ENCODE data around the gene SHISA6.

Gene SHISA6

DNA sequence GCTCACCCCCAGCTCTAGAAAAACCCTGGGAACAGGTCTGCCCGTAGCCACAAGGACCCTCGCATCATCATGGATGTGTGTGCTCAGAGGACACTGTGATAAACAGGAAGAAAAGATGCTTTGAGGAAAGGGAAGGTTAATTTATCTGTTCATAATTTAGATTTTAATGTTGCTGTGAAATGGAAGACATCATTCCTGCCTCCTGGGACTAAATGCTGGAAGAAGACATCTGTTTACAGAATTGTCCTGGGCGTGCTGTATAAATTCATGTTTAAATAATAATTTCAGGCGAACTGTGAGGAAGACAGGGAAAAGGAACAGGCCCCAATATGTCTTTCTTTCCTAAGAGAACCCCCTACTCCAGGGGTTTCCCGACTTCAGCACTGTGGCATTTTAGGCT lies 112.6 kb downstream of the SHISA6 start:
- no peak for DNase-seq (ENCODE audit: low read depth)

DNA sequence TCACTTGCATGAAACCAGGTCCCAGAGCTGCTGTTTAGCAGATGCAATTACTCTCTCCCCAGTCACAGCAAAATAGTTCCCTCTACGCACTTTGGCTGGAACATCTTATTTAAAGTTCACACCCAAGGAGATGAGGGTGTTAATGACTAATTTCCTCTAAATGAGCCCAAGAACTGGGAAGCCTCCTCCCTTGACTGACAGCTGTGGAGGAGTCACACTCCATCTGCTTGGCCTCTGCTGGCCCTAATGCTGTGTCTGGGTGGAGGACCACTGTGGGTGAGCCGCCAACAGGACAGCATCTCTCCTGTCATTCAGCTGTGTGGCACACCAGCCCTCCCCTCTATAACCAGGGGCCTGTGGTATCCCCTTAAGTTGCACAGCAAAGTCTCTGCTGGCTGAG lies 115.4 kb downstream of the SHISA6 start:
- DNase-seq (ENCODE audit: low read depth): no peak

DNA sequence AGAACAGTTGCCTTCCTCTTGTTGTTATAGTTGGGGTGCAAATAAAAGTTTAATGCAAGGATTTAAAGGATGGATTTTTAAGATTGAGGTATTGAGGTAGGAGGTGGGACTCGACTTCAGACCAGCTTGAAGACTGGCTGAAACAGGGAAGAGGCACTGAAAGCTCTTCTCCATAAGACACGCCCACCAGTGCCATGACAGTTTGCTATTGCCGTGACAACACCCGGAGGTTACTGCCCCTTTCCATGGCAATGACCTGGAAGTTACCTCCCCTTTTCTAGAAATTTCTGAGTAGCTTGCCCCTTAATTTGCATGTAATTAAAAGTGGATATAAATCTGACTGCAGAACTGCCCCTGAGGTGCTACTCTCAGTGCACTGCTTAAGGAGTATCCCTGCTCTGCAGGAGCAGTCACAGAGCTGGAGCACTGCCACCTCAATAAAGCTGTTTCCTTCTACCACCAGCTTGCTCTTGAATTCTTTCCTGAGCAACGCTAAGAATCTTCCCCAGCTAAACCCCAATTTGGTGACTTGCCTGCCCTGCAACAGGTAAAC lies 122.6 kb downstream of the SHISA6 start:
- no peak for DNase-seq (ENCODE audit: low read depth)

DNA sequence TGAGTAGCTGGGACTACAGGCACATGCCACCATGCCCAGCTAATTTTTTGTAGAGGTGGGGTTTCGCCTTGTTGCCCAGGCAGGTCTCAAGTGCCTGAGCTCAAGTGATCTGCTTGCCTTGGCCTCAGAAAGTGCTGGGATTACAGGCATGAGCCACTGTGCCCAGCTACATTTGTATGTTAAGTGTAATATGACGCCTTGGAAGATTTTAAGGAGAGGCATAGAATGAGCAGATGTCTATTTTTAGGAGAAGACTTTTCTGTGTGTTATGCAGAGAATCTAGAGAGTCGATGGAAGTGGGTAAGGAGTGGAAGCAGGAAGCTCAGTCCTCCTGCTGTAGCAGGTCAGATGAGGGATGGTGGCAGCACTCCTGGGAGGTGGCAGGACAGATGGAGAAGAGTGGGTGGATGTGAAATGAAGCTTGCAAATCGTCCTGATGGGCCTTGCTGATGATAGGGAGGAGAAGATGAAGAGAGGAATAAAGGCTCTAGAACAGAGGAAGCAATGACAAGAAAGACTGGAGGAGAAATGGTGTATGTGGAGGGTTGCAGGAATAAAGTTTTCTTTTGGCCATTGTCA lies 125.3 kb downstream of the SHISA6 start:
- no peak for DNase-seq (ENCODE audit: low read depth)

DNA sequence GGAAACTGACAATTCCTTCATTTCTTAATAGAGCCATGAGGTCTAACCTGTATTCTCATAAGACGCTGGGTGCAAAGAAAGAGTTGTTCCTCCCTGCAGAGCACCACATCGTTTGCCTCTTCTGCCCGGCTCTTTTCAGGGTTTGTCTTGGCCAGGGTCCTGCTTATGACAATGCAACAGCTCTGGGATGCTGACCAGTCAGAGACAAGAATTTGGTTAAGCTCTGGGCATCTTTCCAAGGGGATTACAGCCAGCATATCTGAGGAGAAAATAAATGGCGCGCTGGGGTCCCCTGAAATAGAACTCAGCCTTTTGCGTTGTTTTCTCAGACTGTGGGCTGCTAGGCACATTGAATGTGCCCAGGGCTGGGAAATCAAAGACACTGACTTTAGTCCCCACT lies 128.6 kb downstream of the SHISA6 start:
- DNase-seq (ENCODE audit: low read depth): no peak

DNA sequence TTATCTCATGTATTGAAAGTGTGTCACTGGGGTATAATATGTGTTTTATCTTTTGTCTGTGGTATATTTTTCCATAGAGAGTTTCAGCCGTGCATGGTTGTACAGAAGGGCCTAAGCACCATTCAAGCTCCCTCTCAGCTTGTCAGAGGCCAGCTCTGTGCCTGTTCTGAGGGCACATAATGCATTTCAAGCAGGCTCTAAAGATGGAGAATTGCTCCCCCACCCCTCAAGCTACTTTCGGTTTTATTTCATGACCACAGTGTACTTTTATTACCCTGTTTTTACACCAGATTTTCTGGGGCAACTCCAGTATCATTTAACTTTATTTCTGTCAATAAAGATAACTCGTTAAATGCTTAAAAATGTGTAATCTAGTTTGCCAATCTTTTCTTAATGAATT lies 131.7 kb downstream of the SHISA6 start:
- no peak for DNase-seq (ENCODE audit: low read depth)

DNA sequence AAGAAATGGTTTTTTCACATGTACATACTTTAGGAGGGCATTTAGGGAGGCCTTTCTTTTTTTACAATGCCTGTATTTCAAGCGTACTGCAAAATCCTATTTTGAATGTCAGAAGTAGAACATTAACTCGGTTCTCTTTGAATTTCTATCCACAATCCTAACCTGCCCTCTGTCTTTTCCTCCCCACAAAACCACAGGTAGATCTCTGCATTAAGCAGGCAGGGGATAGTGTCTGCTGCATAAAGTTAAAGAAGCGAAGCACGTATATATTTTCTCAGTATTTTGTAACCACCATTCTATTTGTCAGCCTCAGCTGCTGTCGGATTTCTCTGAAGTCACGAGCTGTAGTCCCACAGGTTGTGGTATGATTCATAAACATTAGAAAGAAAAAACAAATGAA lies 137.5 kb downstream of the SHISA6 start:
- DNase-seq (ENCODE audit: low read depth): no peak

DNA sequence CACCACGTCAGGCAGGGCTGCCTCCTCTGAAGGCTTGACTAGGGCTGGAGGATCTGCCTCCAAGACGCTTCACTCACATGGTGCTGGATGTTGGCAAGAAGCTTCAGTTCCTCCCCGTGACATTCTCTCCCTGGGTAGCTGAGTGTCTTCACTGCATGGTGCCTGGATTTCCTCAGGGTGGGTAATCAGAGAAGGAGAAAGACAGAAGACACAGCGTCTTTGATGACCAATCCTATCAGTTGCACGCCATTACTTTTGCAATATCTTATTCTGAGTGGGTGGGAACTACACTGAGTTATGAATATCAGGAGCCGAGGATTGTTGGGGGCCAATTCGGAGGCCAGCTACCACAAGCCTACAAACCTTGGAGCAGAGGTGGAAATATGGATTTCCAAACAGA lies 139.7 kb downstream of the SHISA6 start:
- DNase-seq (ENCODE audit: low read depth): no peak

DNA sequence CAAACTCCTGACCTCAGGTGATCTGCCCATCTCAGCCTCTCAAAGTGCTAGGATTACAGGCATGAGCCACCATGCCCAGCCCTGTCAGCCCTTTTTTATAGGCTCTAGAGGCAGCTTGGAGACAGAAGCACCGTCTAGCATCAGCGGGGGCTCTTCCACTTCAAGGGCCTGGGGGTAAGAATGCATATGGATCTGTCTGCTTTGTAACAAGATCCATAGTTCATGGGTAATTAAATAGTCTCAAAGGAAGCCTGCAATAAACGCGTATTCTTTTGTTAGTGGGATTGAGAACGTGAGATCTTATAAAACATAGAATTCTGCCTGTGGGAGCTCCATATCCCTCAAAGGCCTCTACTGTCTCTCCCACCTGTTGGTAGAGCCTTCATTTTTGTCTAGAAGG lies 142.1 kb downstream of the SHISA6 start:
- DNase-seq (ENCODE audit: low read depth): no peak

DNA sequence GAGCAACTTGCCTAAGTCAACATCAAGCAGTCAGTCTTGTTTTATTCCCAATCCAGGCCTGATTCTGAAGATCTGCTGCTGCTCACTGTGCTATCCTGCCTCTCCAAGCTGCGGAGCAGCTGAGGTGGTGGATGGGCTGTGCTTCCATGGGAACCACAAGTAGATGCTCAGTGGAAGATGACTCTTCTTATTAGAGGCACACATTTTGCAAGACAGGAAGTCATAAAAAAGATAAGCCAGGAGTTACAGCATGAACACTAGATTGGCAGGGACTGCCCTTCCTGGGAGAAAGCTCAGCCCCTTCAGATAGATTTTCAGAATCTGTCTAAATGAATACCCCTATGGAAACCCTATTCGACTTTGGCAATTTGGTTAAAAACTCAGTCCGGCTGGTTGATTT lies 143.1 kb downstream of the SHISA6 start:
- DNase-seq (ENCODE audit: low read depth): no peak

DNA sequence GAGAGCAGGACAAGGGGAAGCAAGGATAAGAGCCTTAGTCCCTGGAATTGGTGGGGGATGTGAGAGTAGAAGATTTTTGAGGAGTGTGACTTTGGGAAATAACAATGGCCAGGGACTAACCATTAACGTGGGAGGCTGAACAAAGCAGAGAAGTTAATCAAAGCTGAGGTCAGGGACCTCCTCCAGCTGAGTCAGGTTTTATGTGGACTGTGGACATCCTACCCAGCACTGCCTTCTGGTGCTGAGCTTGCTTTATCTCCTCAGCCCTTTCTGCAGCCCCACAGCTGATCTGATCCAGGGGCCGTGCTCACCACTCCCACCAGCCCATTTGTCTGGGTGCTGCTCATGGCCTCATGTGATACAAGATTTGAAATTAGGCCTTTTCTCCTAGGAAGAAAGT lies 146.6 kb downstream of the SHISA6 start:
- DNase-seq (ENCODE audit: low read depth): no peak

DNA sequence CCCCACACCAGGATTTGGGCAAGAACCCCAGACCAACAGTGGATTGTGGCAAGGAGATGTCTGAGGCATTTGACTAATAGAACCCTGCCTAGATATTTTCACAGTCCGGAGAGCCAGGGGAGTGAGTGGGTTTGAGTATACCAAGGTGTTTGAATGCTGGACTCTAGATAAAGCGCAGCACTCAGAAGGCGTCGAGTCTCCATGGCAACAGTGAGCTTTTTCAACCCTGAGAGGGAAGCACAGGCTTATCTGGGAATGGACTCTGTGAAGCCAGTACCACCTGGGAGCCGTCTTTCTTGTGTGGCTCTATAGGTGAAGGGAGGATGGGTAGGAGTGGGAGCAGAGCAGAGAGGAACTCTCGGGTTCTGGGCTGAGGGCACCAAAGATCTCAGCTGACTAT lies 147.0 kb downstream of the SHISA6 start:
- no peak for DNase-seq (ENCODE audit: low read depth)

DNA sequence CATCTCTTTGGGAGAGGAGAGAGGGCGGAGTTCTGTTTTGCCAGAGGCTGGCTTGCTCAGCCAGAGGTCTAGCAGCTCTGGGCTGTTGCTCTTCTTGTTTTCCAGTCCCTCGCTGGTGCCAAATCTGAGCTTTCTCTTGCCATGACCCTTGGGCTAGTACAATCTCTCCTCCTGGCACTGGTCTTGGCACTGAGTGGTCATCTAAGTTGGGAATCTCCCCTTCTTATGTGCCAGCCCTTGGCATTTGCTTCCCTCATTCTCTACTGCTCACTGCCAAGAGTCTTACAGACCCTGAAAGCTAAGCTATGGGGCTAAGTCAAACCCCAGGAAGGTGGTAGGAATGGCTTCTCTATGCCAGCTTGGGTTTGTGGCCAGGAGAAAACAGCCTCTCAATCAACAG lies 148.6 kb downstream of the SHISA6 start:
- DNase-seq (ENCODE audit: low read depth): no peak

DNA sequence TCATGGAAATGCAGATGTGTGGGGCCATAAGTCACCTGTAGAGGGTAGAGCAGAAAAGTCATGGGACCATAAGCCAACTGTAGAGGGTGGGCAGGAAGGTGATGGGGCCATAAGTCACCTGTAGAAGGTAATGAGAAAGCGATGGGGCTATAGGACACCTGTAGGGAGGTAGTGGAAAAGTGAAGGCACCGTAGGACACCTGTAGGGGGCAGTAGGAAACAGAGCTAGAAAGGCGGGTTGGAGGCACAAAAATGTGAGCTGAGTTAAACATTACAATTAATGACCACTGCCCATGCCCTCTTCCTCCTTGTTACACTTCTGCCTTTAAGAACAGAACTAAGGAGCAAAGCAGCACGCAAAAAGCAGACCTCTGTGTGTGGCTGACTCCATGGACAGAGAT lies 150.1 kb downstream of the SHISA6 start:
- no peak for DNase-seq (ENCODE audit: low read depth)

DNA sequence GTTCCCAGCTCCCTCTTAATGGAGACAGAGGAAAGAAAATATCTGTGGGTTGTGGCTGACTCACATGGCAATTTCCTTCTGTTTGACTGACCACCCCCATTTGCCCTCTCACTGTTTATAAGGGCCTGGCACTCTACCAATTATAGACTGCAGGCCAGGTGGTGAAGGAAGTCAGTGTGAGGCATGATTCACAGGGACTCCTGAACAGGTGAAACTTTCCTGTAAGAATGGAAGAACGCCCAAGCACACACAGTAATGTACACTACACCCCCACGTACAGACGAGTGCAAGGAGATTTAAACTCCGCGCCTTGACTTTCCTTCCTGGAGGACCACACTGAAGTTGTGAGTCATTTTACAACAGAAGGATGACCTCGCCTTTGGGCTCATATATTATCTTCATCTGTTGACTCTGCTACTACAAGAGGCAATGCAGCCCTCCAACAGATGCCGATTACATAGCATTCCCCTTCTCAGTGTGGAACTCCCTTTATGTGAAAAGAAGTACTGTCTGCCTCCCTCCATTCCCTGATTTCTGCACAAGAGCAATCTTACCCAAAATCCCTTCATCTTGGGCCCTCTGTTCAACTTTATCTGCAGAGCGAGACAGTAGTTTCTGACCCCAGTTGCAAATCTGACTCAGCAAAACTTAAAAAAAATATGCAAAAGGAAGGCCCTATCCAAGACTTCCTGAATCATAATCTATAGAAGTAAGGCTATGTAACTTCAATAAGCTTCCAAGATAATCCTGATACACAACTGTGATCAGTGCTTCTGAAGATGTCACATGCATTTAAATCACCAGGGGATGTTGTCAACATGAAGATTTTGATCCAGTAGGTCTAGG lies 163.6 kb downstream of the SHISA6 start:
- no peak for DNase-seq (ENCODE audit: low read depth)

DNA sequence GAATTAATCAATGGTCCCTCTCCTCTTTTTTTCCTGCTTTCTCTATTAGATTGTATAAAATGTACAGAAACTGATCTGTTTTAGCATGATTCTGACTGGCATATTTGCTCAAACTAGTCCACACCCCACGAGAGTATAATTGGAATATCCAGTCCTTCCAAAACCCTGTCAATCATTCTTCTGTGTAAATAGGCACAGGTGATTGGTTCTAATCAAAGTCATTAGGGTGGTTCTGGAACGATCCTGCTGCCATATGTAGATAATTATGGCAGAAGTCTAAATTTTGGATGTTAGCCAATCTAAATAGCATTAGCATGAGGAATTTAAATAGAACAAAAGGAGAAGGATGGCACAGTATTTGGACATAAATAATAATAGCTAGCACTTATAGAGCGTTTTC lies 165.7 kb downstream of the SHISA6 start:
- no peak for DNase-seq (ENCODE audit: low read depth)

DNA sequence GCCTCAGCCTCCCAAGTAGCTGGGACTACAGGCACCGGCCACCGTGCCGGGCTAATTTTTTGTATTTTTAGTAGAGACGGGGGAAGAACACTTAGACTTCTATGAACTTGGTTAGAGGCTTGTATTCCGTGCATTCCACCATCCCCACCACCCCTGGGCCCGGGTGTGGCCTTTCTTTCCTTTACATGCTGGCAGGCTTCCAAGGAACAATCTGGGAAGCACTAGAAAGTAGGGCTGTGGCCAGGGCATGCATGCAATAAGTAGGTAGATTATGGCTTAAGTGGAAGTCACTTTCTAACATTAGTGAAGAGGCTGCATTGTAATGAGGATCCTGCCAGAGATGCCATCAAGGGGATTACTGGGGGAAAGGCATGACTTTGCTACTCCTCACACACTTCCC lies 171.6 kb downstream of the SHISA6 start:
- no peak for DNase-seq (ENCODE audit: low read depth)

DNA sequence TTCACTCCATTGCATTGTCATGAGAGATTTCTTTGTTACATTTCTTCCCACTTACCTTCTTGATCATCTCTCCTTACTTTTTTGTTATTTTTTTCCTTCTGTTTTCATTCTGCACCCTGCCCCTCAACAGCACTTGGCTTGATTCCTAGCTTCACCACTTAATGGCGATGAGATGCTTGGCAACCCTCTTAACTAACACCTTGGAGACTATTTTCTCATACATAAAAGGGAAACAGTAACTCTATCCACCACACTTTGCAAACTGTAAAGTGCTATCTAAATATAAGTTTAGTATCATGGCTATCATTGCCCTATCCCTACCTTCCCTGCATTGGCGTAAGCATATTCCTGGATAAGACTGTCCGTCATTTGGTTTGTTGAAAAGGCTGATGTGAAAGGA lies 177.3 kb downstream of the SHISA6 start:
- DNase-seq (ENCODE audit: low read depth): no peak

DNA sequence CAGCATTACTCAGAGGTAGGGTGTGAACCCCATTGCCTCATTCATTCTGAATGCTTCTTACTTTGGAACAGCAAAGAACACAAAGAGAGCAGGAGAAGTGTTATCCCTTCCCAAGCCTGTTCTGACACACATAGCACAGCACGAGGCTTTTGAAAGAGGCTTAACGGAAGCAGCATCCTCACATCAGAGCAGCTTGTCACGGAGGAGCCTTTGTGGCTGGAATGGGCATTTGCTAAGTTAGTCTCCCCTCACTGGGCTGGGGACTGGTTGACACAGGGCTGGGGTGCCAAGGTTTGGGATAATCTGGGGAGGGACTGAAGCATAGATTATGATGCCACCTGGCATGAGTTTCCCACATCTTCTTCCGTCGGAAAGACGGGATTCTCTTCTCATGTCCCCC lies 189.7 kb downstream of the SHISA6 start:
- DNase-seq (ENCODE audit: low read depth): no peak

DNA sequence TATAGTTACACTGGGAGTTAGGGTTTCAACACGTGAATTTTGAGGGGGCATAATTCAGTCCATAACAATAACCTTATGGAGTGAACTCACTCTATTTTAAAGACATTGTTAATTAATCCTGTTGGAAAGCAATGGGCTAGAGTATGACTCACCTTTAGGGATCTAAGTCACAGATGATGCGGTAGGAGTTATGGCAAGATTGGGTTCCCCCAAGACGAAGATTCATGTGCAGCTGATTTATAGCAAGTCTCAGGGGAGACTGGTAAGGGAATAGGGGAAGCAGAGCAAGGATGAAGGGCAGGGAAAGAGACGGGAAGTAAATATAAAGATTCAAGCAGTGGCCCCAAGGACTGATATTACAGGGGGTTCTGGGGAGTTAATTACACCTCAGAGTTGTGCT lies 197.7 kb downstream of the SHISA6 start:
- DNase-seq (ENCODE audit: low read depth): no peak

DNA sequence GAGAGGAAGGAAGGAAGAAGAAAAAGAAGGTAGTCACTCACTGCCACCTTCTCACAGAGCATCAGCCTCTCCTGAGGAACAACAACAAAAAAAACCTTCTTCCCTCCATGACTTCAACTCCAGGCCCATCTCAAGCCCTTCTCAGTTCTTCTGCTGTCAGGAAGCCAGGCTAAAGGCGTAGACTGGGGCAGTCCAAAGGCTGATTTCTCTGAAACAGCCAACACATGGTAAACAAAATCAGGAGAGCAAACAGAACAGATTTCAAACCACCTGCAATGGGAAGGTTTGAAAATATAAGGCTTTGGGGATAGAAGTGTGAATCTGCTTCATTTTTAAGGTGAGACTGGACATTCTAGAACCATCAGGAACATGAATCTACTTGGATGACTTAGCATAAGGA lies 200.0 kb downstream of the SHISA6 start:
- DNase-seq (ENCODE audit: low read depth): no peak

DNA sequence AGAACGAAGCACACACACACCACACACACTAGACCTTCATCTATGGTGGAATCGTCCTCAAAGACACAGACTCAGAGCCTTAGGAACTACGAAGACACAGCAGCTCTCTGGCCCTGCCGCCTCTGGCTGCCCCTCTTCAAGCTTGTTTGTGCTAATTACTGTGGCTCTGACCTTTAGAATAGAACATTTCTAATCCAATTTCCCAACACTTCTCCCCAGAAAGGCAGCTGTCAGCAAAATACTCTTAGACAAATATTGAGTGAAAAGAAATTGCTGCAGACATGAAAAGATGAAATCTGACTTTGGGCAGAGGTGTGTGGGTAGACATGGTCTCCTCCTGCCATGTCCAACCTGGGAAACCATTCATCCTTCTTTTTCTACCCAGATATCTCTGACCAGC lies 205.3 kb downstream of the SHISA6 start:
- no peak for DNase-seq (ENCODE audit: low read depth)

DNA sequence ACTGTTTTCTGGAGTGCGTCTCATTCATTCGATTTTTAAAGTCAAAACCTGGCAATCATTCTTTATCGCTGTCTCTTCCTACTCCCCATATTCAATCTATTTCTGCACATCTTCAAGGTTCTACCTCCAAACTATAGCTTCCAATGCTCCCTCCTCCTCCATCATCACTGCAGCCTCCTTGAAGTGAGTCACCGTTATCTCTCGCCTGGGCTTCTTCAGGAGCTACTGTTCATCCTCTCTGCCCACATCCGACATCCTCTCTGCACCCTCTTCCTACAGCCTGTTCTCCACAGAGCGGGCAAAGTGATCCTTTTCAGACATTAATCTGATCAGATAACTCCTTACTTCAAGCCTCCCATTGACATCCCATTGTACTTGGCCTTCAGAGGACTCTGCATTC lies 213.1 kb downstream of the SHISA6 start:
- DNase-seq (ENCODE audit: low read depth): no peak

DNA sequence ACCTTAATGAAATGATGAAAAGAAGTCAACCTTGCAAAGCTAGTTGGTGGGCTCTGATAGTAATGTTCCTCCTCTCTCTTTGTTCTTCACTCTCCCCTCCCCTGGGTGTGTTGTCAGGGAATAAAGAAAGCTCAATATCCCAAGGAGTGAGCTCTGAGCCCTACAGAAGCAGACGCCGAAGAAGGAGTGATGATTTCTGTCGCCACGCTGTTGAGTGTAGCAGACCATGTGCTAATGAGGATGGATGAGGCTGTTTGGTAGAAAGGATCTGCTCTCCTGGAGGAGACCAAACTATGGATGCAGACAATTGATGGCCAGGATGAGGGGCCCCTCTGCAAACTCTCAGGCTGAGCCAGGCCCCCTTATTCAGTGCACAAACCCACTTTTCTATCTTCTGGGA lies 217.3 kb downstream of the SHISA6 start:
- DNase-seq (ENCODE audit: low read depth): no peak

All from stimulated activated CD8-positive, alpha-beta memory T cell treated with anti-CD3 and anti-CD28 coated beads, Interleukin-12 subunit alpha, Interleukin-12 subunit beta, amount 100 ng/mL, for 1 hour (primary cell).